Temporal lobe (tissue), 2 donors: Measurements from ENCODE around the gene HYCC2. TPM values are rescaled to one million over a fixed set of nuclear protein-coding genes. Genes with fewer than 3 reads are reported as not detected.

Source experiments
- small RNA-seq: library from RNA; depleted of rRNA; stranded (forward); fragments of <200 nt; gene quantifications from one replicate; pipeline ENCODE3, GENCODE V24; 2014; ENCODE audit warnings: low replicate concordance
- total RNA-seq: library from RNA; depleted of rRNA; stranded (reverse); fragments of >200 nt; gene quantifications from one replicate; pipeline ENCODE4 v1.2.3, GENCODE V29; 2014

HYCC2 gene
- total RNA-seq, 1 donor from 2014 or later, result 42.0 TPM

Small RNA genes within 50 kb of the gene (small RNA-seq; reads per million reads assigned to genes)
- gene RNU6-1206P, result not detected

Other genes starting within 250 kb of the HYCC2 start
- 168 TPM for gene CLK1, start 207.0 kb downstream of the HYCC2 start, total RNA-seq
- 33.2 TPM for gene PPIL3, start 182.6 kb downstream of the HYCC2 start, total RNA-seq
- gene NIF3L1, start 182.3 kb downstream of the HYCC2 start, total RNA-seq, result 22.9 TPM
- 17.2 TPM for gene ORC2, start 108.0 kb downstream of the HYCC2 start, total RNA-seq
- 32.7 TPM for gene NDUFB3, start 330 bp upstream of the HYCC2 start, total RNA-seq
- 26.6 TPM for gene CFLAR, start 44.5 kb upstream of the HYCC2 start, total RNA-seq
- gene CASP10, start 111.5 kb upstream of the HYCC2 start, total RNA-seq, result 2.0 TPM
- gene CASP8, start 188.9 kb upstream of the HYCC2 start, total RNA-seq, result 0.98 TPM